ENCODE data around the gene EHD4. TPM values are rescaled to one million over a fixed set of nuclear protein-coding genes. Genes with fewer than 3 reads are reported as not detected.

The EHD4 gene
- polyA plus RNA-seq, 2 of the 4 experiments (the other 2 are of a cell fraction): 8.2 to 9.0 TPM

DNA sequence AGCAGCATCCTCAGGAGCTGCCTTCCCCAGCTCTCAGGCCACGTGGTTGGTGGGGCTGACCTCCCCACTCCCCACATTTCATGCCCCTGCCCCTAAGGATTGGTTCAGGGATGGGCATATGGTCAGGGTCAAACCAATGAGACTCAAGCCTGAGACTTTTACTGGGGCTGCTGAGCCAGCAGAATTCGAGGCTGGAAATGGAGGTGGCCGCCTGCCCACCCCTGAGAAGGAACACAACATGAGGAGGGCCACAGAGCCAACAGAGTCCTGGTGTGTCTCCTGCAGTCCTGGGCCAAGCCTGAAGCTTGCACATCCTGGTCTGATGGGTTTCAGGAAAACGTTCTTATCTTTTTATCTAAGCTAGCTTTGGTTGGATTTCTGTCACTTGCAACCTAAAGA, 5.9 kb downstream of the EHD4 start:
- ChIA-PET CTCF (interaction anchor here (1.0 to 1.1 kb wide), 2 partner anchors 117 to 171 kb away, joined by 3 read pairs; no protein-coding TSS in a partner anchor), POLR2A (no interaction called here)
- ATAC-seq (no peak), DNase-seq (ENCODE audit: low read depth in 1 of 2, low spot score in 1 of 2) (no peak), FAIRE-seq (no peak)
- Histone ChIP-seq H3K4me1 (peaks cover 28% of the 10 kb centered on the region), H3K9me3 (no peaks in the 10 kb centered on the region), H3K27ac (no peak overlapping the region), H3K4me2 (no peak overlapping the region), H3K4me3 (no peak overlapping the region)
- TF ChIP-seq MAFK (IDR thresholded peaks at IDR 0.05; ENCODE audit: partially characterized antibody) (peak; percentile 46), RCOR1 (IDR thresholded peaks at IDR 0.05; ENCODE audit: low read depth, low read length) (no peak), EHMT2 (IDR thresholded peaks at IDR 0.05; ENCODE audit: low read depth) (no peak)
- TF ChIP-seq, protein P1, sequence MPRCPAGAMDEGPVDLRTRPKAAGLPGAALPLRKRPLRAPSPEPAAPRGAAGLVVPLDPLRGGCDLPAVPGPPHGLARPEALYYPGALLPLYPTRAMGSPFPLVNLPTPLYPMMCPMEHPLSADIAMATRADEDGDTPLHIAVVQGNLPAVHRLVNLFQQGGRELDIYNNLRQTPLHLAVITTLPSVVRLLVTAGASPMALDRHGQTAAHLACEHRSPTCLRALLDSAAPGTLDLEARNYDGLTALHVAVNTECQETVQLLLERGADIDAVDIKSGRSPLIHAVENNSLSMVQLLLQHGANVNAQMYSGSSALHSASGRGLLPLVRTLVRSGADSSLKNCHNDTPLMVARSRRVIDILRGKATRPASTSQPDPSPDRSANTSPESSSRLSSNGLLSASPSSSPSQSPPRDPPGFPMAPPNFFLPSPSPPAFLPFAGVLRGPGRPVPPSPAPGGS (IDR thresholded peaks at IDR 0.05): no peak
- 81% methylated on average over 4 of the region's 4 CpGs for WGBS (ENCODE audit: missing lambda C conversion rate)

DNA sequence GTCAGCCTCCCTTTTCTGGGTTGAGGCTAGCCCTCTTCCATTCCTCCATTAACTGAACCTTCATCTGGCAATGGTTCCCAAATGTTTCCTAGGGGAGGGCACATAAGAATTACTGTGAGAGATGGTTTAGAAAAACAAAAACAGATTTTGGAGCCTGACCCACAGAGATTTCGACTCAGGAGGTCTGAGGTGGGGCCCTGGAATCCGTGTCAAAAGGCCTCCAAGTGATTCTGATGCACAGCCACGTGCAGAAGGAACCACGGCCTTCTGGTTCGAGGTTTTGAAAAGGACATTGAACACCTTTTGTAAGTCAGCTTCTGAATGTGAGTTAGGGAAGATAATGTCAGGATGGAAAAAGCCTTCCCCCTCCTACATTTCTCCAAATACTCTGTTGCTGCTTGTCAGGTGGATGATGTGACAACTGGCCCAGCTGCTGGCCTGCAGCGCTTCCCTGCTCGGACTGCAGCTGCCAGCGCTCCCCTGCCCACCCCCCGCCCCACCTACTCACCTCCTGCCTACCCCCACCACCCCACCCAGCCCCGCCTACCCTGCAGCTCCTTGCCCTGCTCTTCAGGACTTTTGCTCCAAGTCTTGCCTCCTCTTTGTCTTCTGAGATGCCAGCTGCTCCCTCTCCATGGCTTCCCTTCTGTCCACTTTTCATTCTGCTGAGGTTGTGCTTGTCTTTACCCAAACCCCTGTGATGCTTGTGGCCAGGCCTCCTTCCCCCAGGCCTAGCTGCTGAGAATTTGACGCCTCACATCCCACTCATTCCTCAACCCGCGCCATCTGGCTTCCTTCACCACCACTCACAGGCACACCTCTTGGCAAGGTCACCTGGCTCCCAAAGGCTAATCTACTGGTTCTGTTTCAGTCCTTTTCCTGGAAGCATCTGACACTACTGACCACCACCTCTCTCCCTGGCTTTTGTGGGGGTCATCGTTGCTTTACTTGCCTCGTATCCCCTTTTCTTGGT, 6.6 kb downstream of the EHD4 start:
- Histone ChIP-seq H3K9me3 (no peaks in the 10 kb centered on the region), H3K4me1 (peaks cover 28% of the 10 kb centered on the region), H3K4me2 (no peak overlapping the region), H3K27ac (no peak overlapping the region), H3K4me3 (no peak overlapping the region)
- no peak for TF ChIP-seq NR3C1 (IDR thresholded peaks at IDR 0.05)
- TF ChIP-seq, protein P2, sequence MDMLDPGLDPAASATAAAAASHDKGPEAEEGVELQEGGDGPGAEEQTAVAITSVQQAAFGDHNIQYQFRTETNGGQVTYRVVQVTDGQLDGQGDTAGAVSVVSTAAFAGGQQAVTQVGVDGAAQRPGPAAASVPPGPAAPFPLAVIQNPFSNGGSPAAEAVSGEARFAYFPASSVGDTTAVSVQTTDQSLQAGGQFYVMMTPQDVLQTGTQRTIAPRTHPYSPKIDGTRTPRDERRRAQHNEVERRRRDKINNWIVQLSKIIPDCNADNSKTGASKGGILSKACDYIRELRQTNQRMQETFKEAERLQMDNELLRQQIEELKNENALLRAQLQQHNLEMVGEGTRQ (IDR thresholded peaks at IDR 0.05): no peak
- TF ChIP-seq SMC3 (IDR thresholded peaks at IDR 0.05): no peak
- no peak for TF ChIP-seq JUN (IDR thresholded peaks at IDR 0.05)
- TF ChIP-seq, protein P3, sequence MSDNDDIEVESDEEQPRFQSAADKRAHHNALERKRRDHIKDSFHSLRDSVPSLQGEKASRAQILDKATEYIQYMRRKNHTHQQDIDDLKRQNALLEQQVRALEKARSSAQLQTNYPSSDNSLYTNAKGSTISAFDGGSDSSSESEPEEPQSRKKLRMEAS (IDR thresholded peaks at IDR 0.05): no peak
- TF ChIP-seq FOSL2 (IDR thresholded peaks at IDR 0.05): no peak
- TF ChIP-seq FOSL2 (CRISPR knock-in tag; IDR thresholded peaks at IDR 0.05): no peak
- TF ChIP-seq MAFK (IDR thresholded peaks at IDR 0.05; ENCODE audit: partially characterized antibody): no peak
- TF ChIP-seq, protein P4, sequence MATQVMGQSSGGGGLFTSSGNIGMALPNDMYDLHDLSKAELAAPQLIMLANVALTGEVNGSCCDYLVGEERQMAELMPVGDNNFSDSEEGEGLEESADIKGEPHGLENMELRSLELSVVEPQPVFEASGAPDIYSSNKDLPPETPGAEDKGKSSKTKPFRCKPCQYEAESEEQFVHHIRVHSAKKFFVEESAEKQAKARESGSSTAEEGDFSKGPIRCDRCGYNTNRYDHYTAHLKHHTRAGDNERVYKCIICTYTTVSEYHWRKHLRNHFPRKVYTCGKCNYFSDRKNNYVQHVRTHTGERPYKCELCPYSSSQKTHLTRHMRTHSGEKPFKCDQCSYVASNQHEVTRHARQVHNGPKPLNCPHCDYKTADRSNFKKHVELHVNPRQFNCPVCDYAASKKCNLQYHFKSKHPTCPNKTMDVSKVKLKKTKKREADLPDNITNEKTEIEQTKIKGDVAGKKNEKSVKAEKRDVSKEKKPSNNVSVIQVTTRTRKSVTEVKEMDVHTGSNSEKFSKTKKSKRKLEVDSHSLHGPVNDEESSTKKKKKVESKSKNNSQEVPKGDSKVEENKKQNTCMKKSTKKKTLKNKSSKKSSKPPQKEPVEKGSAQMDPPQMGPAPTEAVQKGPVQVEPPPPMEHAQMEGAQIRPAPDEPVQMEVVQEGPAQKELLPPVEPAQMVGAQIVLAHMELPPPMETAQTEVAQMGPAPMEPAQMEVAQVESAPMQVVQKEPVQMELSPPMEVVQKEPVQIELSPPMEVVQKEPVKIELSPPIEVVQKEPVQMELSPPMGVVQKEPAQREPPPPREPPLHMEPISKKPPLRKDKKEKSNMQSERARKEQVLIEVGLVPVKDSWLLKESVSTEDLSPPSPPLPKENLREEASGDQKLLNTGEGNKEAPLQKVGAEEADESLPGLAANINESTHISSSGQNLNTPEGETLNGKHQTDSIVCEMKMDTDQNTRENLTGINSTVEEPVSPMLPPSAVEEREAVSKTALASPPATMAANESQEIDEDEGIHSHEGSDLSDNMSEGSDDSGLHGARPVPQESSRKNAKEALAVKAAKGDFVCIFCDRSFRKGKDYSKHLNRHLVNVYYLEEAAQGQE (IDR thresholded peaks at IDR 0.05): no peak
- CTCF ChIA-PET: interaction anchor here (1.0 to 1.1 kb wide), 2 partner anchors 118 to 172 kb away, joined by 3 read pairs; no protein-coding TSS in a partner anchor
- 84% methylated on average over 10 of the region's 15 CpGs for WGBS (ENCODE audit: missing lambda C conversion rate)
- DNase-seq (ENCODE audit: low read depth in 1 of 2, low spot score in 1 of 2) (no peak), FAIRE-seq (no peak), ATAC-seq (no peak)
- POLR2A ChIA-PET: no interaction called here

DNA sequence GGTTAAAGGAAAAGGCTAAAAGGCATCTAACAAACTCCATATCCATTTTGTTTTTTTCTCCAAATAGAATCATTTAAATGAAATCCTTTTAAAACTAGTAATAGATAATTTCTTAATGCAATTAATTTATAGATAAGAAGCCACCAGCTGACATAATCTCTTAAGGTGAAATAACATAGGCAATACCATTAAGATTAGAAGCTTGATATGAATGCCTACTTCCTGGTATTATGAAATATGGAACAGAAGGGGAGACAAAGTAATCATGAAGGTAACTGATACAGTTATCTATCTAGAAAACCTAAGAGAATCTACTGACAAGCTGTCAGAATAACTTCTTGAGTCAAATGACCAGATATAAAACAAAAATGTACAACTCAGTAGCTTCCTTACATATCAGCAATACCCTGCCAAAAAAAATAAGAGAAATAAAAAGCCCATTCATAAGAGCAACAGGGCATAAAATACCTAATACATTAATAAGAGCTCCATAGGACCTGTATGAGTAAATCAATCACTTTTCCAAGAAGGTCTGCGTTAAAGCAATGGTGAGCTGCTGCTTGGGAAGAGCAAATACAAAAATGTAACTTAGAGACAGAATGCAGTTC, 10.7 kb downstream of the EHD4 start:
- Histone ChIP-seq H3K4me2 (peak overlapping the region; percentile 79), H3K9me3 (no peaks in the 10 kb centered on the region), H3K4me3 (no peak overlapping the region), H3K4me1 (peaks cover 28% of the 10 kb centered on the region), H3K27ac (peak overlapping the region; percentile 71 to 75; a peak in 5 of 6 replicates)
- DNase-seq (ENCODE audit: low read depth in 1 of 2, low spot score in 1 of 2) (no peak), FAIRE-seq (no peak), ATAC-seq (no peak)
- WGBS (ENCODE audit: missing lambda C conversion rate): 26% methylated on average over 1 of the region's 1 CpG
- no peak for TF ChIP-seq HDAC2 (IDR thresholded peaks at IDR 0.05)
- TF ChIP-seq, protein P5, sequence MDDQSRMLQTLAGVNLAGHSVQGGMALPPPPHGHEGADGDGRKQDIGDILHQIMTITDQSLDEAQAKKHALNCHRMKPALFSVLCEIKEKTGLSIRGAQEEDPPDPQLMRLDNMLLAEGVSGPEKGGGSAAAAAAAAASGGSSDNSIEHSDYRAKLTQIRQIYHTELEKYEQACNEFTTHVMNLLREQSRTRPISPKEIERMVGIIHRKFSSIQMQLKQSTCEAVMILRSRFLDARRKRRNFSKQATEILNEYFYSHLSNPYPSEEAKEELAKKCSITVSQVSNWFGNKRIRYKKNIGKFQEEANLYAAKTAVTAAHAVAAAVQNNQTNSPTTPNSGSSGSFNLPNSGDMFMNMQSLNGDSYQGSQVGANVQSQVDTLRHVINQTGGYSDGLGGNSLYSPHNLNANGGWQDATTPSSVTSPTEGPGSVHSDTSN (IDR thresholded peaks at IDR 0.05): no peak
- TF ChIP-seq, protein P3 (IDR thresholded peaks at IDR 0.05): no peak
- TF ChIP-seq ZSCAN20 (CRISPR knock-in tag; IDR thresholded peaks at IDR 0.05): no peak
- TF ChIP-seq, protein P2 (IDR thresholded peaks at IDR 0.05): no peak
- no peak for TF ChIP-seq POLR2A (IDR thresholded peaks at IDR 0.05; ENCODE audit: low read length)
- TF ChIP-seq FOXS1 (CRISPR knock-in tag; IDR thresholded peaks at IDR 0.05): no peak
- TF ChIP-seq KDM1A (IDR thresholded peaks at IDR 0.05; ENCODE audit: low read depth): no peak
- ChIA-PET CTCF (interaction anchor here (1.9 kb wide), 1 partner anchor 11 kb away, joined by 7 read pairs; the partner anchor contains the start of gene EHD4), POLR2A (interaction anchor here (1.4 kb wide), 1 partner anchor 11 kb away, joined by 3 read pairs; the partner anchor contains the start of gene EHD4)

All from A549 (cell line).